ENCODE results near the gene AAK1. TPM values are rescaled to one million over a fixed set of nuclear protein-coding genes. Genes with fewer than 3 reads are reported as not detected.

AAK1 gene
- total RNA-seq, 1 donor from 2014 or later, result 43.4 TPM

DNA sequence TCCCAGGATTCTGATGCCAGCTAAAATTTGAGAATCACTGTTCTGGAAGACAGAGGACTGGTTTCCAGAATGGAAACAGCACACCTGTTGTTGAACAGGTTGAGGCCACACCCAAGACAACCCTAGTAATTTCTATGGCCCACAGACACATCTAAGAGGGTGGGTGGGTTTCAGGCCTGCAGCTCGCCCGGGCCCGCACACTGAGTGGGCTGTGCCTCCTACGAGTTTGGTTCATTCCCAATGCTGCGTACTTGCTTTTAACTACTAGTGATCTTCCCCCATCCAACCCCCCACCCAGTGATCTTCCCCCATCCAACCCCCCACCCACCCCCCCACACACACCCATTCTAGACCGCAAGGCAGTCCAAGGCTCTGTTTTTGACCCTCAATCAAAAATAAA is 205.0 kb downstream of the AAK1 start:
- TF ChIP-seq, protein P1, sequence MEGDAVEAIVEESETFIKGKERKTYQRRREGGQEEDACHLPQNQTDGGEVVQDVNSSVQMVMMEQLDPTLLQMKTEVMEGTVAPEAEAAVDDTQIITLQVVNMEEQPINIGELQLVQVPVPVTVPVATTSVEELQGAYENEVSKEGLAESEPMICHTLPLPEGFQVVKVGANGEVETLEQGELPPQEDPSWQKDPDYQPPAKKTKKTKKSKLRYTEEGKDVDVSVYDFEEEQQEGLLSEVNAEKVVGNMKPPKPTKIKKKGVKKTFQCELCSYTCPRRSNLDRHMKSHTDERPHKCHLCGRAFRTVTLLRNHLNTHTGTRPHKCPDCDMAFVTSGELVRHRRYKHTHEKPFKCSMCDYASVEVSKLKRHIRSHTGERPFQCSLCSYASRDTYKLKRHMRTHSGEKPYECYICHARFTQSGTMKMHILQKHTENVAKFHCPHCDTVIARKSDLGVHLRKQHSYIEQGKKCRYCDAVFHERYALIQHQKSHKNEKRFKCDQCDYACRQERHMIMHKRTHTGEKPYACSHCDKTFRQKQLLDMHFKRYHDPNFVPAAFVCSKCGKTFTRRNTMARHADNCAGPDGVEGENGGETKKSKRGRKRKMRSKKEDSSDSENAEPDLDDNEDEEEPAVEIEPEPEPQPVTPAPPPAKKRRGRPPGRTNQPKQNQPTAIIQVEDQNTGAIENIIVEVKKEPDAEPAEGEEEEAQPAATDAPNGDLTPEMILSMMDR (IDR thresholded peaks at IDR 0.05; ENCODE audit: unreplicated experiment), result no peak
- Mint-ChIP-seq H3K27ac (peak overlapping the region; percentile 52), H3K9me3 (ENCODE audit: low read depth) (no peaks in the 10 kb centered on the region), H3K27me3 (no peaks in the 10 kb centered on the region), H3K4me3 (ENCODE audit: low read depth) (no peak overlapping the region), H3K36me3 (ENCODE audit: insufficient read depth) (peaks cover 2% of the 10 kb centered on the region), H3K4me1 (ENCODE audit: low read depth) (peaks cover 17% of the 10 kb centered on the region)
- DNase-seq (ENCODE audit: low spot score, unreplicated experiment), result no peak

DNA sequence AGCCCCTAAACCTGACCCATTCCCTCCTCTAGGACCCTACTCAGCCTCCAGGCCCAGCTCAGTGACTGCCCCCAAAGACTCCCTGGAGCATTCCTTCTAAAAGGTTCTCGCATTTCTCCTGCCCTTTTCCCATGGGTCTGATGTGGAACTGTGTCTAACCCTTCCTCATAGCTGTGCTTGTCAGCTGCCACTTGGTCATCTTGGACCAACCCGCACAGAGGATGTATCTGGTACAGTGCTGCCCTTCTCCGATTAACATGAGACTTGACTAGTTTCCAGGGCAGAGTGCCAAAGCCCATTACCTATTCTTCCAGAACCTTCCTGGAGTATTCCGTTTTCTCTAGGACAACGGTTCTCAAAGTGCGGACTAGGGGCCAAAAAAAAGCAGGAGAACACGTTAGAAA is 205.8 kb downstream of the AAK1 start:
- Mint-ChIP-seq H3K27me3 (no peaks in the 10 kb centered on the region), H3K9me3 (ENCODE audit: low read depth) (no peaks in the 10 kb centered on the region), H3K36me3 (ENCODE audit: insufficient read depth) (peaks cover 2% of the 10 kb centered on the region), H3K4me1 (ENCODE audit: low read depth) (peaks cover 17% of the 10 kb centered on the region), H3K4me3 (ENCODE audit: low read depth) (peak overlapping the region; percentile 97), H3K27ac (peak overlapping the region; percentile 99)
- TF ChIP-seq, protein P1 (IDR thresholded peaks at IDR 0.05; ENCODE audit: unreplicated experiment), result no peak
- DNase-seq (ENCODE audit: low spot score, unreplicated experiment), result no peak

DNA sequence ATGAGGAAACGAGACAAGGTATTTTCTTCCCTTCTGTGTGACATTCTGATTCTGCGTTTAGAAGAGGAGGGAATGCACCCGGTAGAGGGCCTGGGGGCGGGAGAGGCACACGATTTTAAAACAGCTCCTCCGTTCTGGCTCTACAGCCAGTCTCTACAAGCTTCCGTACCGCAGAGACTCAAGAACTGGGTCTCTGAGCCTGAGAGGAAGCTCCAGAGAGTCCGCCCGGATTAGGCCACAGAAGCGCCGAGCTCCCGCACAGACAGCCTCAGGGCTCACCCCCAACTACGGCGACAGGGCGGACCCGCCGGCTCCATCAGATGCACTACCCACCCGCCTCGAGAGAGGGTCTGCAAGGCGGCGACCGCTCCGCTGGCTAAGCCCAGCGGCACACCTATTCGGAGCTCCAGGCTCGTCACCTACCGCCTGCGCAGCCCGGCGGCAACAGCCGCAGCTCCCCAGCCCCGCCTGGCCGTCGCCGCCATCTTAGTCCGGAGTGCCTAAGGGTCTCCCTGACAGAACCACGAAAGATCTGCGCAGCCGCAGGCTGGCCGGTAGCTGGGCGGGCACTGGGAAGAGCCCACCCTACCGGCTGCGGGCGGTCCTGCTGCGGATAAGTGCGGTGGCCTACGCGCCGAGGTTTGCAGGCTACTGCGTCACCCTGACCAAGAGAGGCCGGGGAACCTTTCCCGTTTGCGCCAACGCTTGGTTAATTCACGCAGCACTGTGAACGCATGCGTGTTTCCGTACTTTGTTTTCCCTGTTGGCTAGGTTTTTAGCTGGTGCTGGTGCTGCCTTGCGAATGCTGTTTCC is 206.4 kb downstream of the AAK1 start, which contains the start of gene NFU1:
NFU1 (minus strand) TSS at position 498 of the 813 bp plus-strand sequence; CDS start at position 485, 13 bp downstream.
- TF ChIP-seq, protein P1 (IDR thresholded peaks at IDR 0.05; ENCODE audit: unreplicated experiment), result peak; percentile 64
- H3K36me3 Mint-ChIP-seq (ENCODE audit: insufficient read depth), result peaks cover 2% of the 10 kb centered on the region
- H3K27ac Mint-ChIP-seq, result peak within 1 kb of the TSS; percentile 99
- no peaks in the 10 kb centered on the region for H3K9me3 Mint-ChIP-seq (ENCODE audit: low read depth)
- peak; percentile 90 for DNase-seq (ENCODE audit: low spot score, unreplicated experiment)
- peaks cover 17% of the 10 kb centered on the region for H3K4me1 Mint-ChIP-seq (ENCODE audit: low read depth)
- H3K4me3 Mint-ChIP-seq (ENCODE audit: low read depth), result peak within 1 kb of the TSS; percentile 97
- H3K27me3 Mint-ChIP-seq, result no peaks in the 10 kb centered on the region

DNA sequence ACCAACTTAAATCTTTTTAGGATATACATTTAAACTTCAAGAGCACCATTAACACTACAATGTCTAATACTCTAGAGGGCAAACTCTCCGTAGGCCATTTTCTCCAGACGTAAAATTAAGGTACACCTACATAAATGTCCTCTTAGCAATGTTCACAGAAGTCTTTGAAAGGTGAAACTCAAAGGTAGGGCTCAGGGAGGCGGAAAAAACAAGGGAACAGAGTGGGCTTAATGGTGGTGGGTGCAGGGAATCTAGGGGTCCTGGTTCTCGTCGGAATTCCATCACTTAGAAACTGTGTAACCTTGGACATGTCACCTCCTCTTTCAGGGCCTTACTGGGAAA is 207.0 kb downstream of the AAK1 start:
- no peaks in the 10 kb centered on the region for H3K27me3 Mint-ChIP-seq
- H3K4me3 Mint-ChIP-seq (ENCODE audit: low read depth), result peak overlapping the region; percentile 97

DNA sequence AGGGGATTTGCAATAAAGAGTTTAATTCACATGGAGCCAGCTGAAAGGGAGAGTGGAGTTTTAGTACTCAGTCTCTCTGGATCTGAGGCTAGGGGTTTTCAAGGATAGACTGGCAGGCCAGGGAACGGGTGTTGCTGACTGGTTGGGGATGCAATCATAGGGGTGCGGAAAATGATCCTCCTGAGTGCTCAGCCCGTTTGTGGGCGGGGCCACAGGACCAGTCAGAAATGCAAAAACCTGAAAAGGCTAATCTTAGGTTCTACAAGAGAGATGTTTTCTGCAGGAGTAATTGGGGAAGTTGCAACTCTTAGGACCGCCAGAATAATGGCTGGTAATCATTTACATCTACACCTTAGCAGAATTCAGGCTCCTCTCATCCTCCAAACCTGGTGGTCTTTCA is 208.8 kb downstream of the AAK1 start:
- H3K27me3 Mint-ChIP-seq, result no peaks in the 10 kb centered on the region
- H3K36me3 Mint-ChIP-seq (ENCODE audit: insufficient read depth), result peaks cover 2% of the 10 kb centered on the region
- H3K4me1 Mint-ChIP-seq (ENCODE audit: low read depth), result peaks cover 17% of the 10 kb centered on the region
- no peaks in the 10 kb centered on the region for H3K9me3 Mint-ChIP-seq (ENCODE audit: low read depth)
- H3K27ac Mint-ChIP-seq, result no peak overlapping the region
- TF ChIP-seq, protein P1 (IDR thresholded peaks at IDR 0.05; ENCODE audit: unreplicated experiment), result no peak
- DNase-seq (ENCODE audit: low spot score, unreplicated experiment), result no peak
- H3K4me3 Mint-ChIP-seq (ENCODE audit: low read depth), result peak overlapping the region; percentile 53

More for the DNA sequence above, 207.0 kb downstream of the AAK1 start:
- DNase-seq (ENCODE audit: low spot score, unreplicated experiment), result no peak
- TF ChIP-seq, protein P1 (IDR thresholded peaks at IDR 0.05; ENCODE audit: unreplicated experiment), result no peak
- Mint-ChIP-seq H3K4me1 (ENCODE audit: low read depth) (peaks cover 17% of the 10 kb centered on the region), H3K36me3 (ENCODE audit: insufficient read depth) (peaks cover 2% of the 10 kb centered on the region), H3K9me3 (ENCODE audit: low read depth) (no peaks in the 10 kb centered on the region), H3K27ac (peak overlapping the region; percentile 99)
